ENCODE measurements around the gene BEND2. TPM values are rescaled to one million over a fixed set of nuclear protein-coding genes. Genes with fewer than 3 reads are reported as not detected.
A peak's percentile ranks its signal among the peaks of the same experiment; 100 is the strongest.

The BEND2 gene
- total and polyA plus RNA-seq, 4 donors, result 0.05 to 0.12 (median 0.08) TPM

- WGBS (ENCODE audit: insufficient coverage), result 86% methylated on average over 4 of the region's 5 CpGs
- DNase-seq (ENCODE audit: low read depth in 4 of 6, low spot score in 6 of 6), result no peak
- H3K27me3 ChIP-seq (ENCODE audit: control insufficient read depth, insufficient read depth, low read length), result peaks cover 4% of the 10 kb centered on the region
- no peaks in the 10 kb centered on the region for H3K36me3 ChIP-seq (ENCODE audit: control insufficient read depth, insufficient read depth, low read length)
- H3K4me1 ChIP-seq (ENCODE audit: control insufficient read depth, insufficient read depth, low read length), result no peaks in the 10 kb centered on the region
- no peak overlapping the region for H3K27ac ChIP-seq (ENCODE audit: low read depth, low read length)
- H3K9me3 ChIP-seq (ENCODE audit: control insufficient read depth, insufficient read depth, low read length), result no peaks in the 10 kb centered on the region
- H3K4me3 ChIP-seq (ENCODE audit: low read depth, low read length), result no peak overlapping the region
Measured at GRCh38 chrX:18151157-18151556, 69.5 kb downstream of the BEND2 start.

GRCh38 chrX:18149454-18149853 is 71.2 kb downstream of the BEND2 start:
- DNase-seq (ENCODE audit: low read depth in 4 of 6, low spot score in 6 of 6), result no peak
- H3K27me3 ChIP-seq (ENCODE audit: control insufficient read depth, insufficient read depth, low read length), result peaks cover 4% of the 10 kb centered on the region
- no peaks in the 10 kb centered on the region for H3K4me1 ChIP-seq (ENCODE audit: control insufficient read depth, insufficient read depth, low read length)
- no peak overlapping the region for H3K27ac ChIP-seq (ENCODE audit: low read depth, low read length)
- H3K4me3 ChIP-seq (ENCODE audit: low read depth, low read length), result no peak overlapping the region
- no peaks in the 10 kb centered on the region for H3K36me3 ChIP-seq (ENCODE audit: control insufficient read depth, insufficient read depth, low read length)
- no peaks in the 10 kb centered on the region for H3K9me3 ChIP-seq (ENCODE audit: control insufficient read depth, insufficient read depth, low read length)

- no peak for DNase-seq (ENCODE audit: low read depth in 4 of 6, low spot score in 6 of 6)
- 36% methylated on average over 2 of the region's 6 CpGs for WGBS (ENCODE audit: insufficient coverage)
- H3K27ac ChIP-seq (ENCODE audit: low read depth, low read length), result no peak overlapping the region
- H3K4me3 ChIP-seq (ENCODE audit: low read depth, low read length), result no peak overlapping the region
- no peaks in the 10 kb centered on the region for H3K4me1 ChIP-seq (ENCODE audit: control insufficient read depth, insufficient read depth, low read length)
- H3K27me3 ChIP-seq (ENCODE audit: control insufficient read depth, insufficient read depth, low read length), result peaks cover 6% of the 10 kb centered on the region
- H3K9me3 ChIP-seq (ENCODE audit: control insufficient read depth, insufficient read depth, low read length), result no peaks in the 10 kb centered on the region
- H3K36me3 ChIP-seq (ENCODE audit: control insufficient read depth, insufficient read depth, low read length), result no peaks in the 10 kb centered on the region
Measured at GRCh38 chrX:18146954-18147353, 73.7 kb downstream of the BEND2 start.

- H3K4me1 ChIP-seq (ENCODE audit: control insufficient read depth, insufficient read depth, low read length), result no peaks in the 10 kb centered on the region
- 80% methylated on average over 2 of the region's 2 CpGs for WGBS (ENCODE audit: insufficient coverage)
- H3K9me3 ChIP-seq (ENCODE audit: control insufficient read depth, insufficient read depth, low read length), result no peaks in the 10 kb centered on the region
- DNase-seq (ENCODE audit: low read depth in 4 of 6, low spot score in 6 of 6), result no peak
- no peak overlapping the region for H3K27ac ChIP-seq (ENCODE audit: low read depth, low read length)
- no peaks in the 10 kb centered on the region for H3K36me3 ChIP-seq (ENCODE audit: control insufficient read depth, insufficient read depth, low read length)
- no peak overlapping the region for H3K4me3 ChIP-seq (ENCODE audit: low read depth, low read length)
- peaks cover 6% of the 10 kb centered on the region for H3K27me3 ChIP-seq (ENCODE audit: control insufficient read depth, insufficient read depth, low read length)
Measured at GRCh38 chrX:18146009-18146408, 74.7 kb downstream of the BEND2 start.

- H3K36me3 ChIP-seq (ENCODE audit: control insufficient read depth, insufficient read depth, low read length), result no peaks in the 10 kb centered on the region
- DNase-seq (ENCODE audit: low read depth in 4 of 6, low spot score in 6 of 6), result peak in 1 of 6 donors; percentile 58
- no peaks in the 10 kb centered on the region for H3K4me1 ChIP-seq (ENCODE audit: control insufficient read depth, insufficient read depth, low read length)
- no peak overlapping the region for H3K27ac ChIP-seq (ENCODE audit: low read depth, low read length)
- H3K27me3 ChIP-seq (ENCODE audit: control insufficient read depth, insufficient read depth, low read length), result peaks cover 6% of the 10 kb centered on the region
- 92% methylated on average over 3 of the region's 6 CpGs for WGBS (ENCODE audit: insufficient coverage)
- no peak overlapping the region for H3K4me3 ChIP-seq (ENCODE audit: low read depth, low read length)
- H3K9me3 ChIP-seq (ENCODE audit: control insufficient read depth, insufficient read depth, low read length), result no peaks in the 10 kb centered on the region
Measured at GRCh38 chrX:18136816-18137215, 83.9 kb downstream of the BEND2 start.

- H3K4me1 ChIP-seq (ENCODE audit: control insufficient read depth, insufficient read depth, low read length), result no peaks in the 10 kb centered on the region
- WGBS (ENCODE audit: insufficient coverage), result 77% methylated on average over 6 of the region's 6 CpGs
Measured at GRCh38 chrX:18133605-18134004, 87.1 kb downstream of the BEND2 start.

GRCh38 chrX:18129690-18130089 is 91.0 kb downstream of the BEND2 start:
- H3K4me3 ChIP-seq (ENCODE audit: low read depth, low read length), result no peak overlapping the region
- H3K27me3 ChIP-seq (ENCODE audit: control insufficient read depth, insufficient read depth, low read length), result no peaks in the 10 kb centered on the region
- H3K9me3 ChIP-seq (ENCODE audit: control insufficient read depth, insufficient read depth, low read length), result no peaks in the 10 kb centered on the region
- WGBS (ENCODE audit: insufficient coverage), result 78% methylated on average over 7 of the region's 8 CpGs
- H3K36me3 ChIP-seq (ENCODE audit: control insufficient read depth, insufficient read depth, low read length), result no peaks in the 10 kb centered on the region
- no peaks in the 10 kb centered on the region for H3K4me1 ChIP-seq (ENCODE audit: control insufficient read depth, insufficient read depth, low read length)
- H3K27ac ChIP-seq (ENCODE audit: low read depth, low read length), result no peak overlapping the region
- no peak for DNase-seq (ENCODE audit: low read depth in 4 of 6, low spot score in 6 of 6)

More at GRCh38 chrX:18133605-18134004, 87.1 kb downstream of the BEND2 start:
- no peaks in the 10 kb centered on the region for H3K9me3 ChIP-seq (ENCODE audit: control insufficient read depth, insufficient read depth, low read length)
- no peak overlapping the region for H3K4me3 ChIP-seq (ENCODE audit: low read depth, low read length)
- H3K27ac ChIP-seq (ENCODE audit: low read depth, low read length), result no peak overlapping the region
- H3K27me3 ChIP-seq (ENCODE audit: control insufficient read depth, insufficient read depth, low read length), result peaks cover 6% of the 10 kb centered on the region
- DNase-seq (ENCODE audit: low read depth in 4 of 6, low spot score in 6 of 6), result no peak
- no peaks in the 10 kb centered on the region for H3K36me3 ChIP-seq (ENCODE audit: control insufficient read depth, insufficient read depth, low read length)

GRCh38 chrX:18126971-18127370 is 93.7 kb downstream of the BEND2 start:
- H3K27me3 ChIP-seq (ENCODE audit: control insufficient read depth, insufficient read depth, low read length), result no peaks in the 10 kb centered on the region
- H3K9me3 ChIP-seq (ENCODE audit: control insufficient read depth, insufficient read depth, low read length), result no peaks in the 10 kb centered on the region

GRCh38 chrX:18119856-18120255 is 100.8 kb downstream of the BEND2 start:
- DNase-seq (ENCODE audit: low read depth in 4 of 6, low spot score in 6 of 6), result peak in 1 of 6 donors; percentile 28
- no peak overlapping the region for H3K27ac ChIP-seq (ENCODE audit: low read depth, low read length)
- 100% methylated on average over 1 of the region's 2 CpGs for WGBS (ENCODE audit: insufficient coverage)

More at GRCh38 chrX:18126971-18127370, 93.7 kb downstream of the BEND2 start:
- Histone ChIP-seq H3K4me1 (ENCODE audit: control insufficient read depth, insufficient read depth, low read length) (no peaks in the 10 kb centered on the region), H3K27ac (ENCODE audit: low read depth, low read length) (no peak overlapping the region), H3K36me3 (ENCODE audit: control insufficient read depth, insufficient read depth, low read length) (no peaks in the 10 kb centered on the region), H3K4me3 (ENCODE audit: low read depth, low read length) (no peak overlapping the region)
- DNase-seq (ENCODE audit: low read depth in 4 of 6, low spot score in 6 of 6), result peak in 1 of 6 donors; percentile 51

More at GRCh38 chrX:18119856-18120255, 100.8 kb downstream of the BEND2 start:
- peaks cover 2% of the 10 kb centered on the region for H3K9me3 ChIP-seq (ENCODE audit: control insufficient read depth, insufficient read depth, low read length)
- no peaks in the 10 kb centered on the region for H3K27me3 ChIP-seq (ENCODE audit: control insufficient read depth, insufficient read depth, low read length)
- H3K36me3 ChIP-seq (ENCODE audit: control insufficient read depth, insufficient read depth, low read length), result no peaks in the 10 kb centered on the region
- H3K4me3 ChIP-seq (ENCODE audit: low read depth, low read length), result no peak overlapping the region
- H3K4me1 ChIP-seq (ENCODE audit: control insufficient read depth, insufficient read depth, low read length), result no peaks in the 10 kb centered on the region

All from spinal cord (tissue), 10 donors.